IPS DF 6.9 (cell line): Measurements from ENCODE around the gene MAGEB5.
"Not testable (repeated sequence)": the region's sequence is repeated elsewhere in the genome, so short reads cannot be mapped to it uniquely, and the experiment has no call there.

ENCODE experiments used
- DNase-seq: peaks from one replicate; pipeline ENCODE4 v3.0.0-alpha.2; 2013; ENCODE audit warnings: low read depth, low spot score
- H3K27ac ChIP-seq: one replicate; pipeline ENCODE4 v1.5.1; 2013; ENCODE audit warnings: low read length, control low read depth
- H3K27me3 ChIP-seq: 2 replicates; pipeline ENCODE4 v1.6.1; 2013; ENCODE audit warnings: mild to moderate bottlenecking, low read length; ENCODE audit not compliant: control insufficient read depth, insufficient read depth
- H3K36me3 ChIP-seq: 2 replicates; pipeline ENCODE4 v1.6.1; 2013; ENCODE audit warnings: low read length; ENCODE audit not compliant: control insufficient read depth, insufficient read depth
- H3K4me1 ChIP-seq: 2 replicates; pipeline ENCODE4 v1.6.1; 2013; ENCODE audit warnings: low read length; ENCODE audit not compliant: control insufficient read depth, insufficient read depth
- H3K4me3 ChIP-seq: 2 replicates; pipeline ENCODE4 v1.5.1; 2013; ENCODE audit warnings: mild to moderate bottlenecking, low read length
- H3K9me3 ChIP-seq: 2 replicates; pipeline ENCODE4 v1.6.1; 2013; ENCODE audit warnings: low read length, inconsistent platforms; ENCODE audit not compliant: control insufficient read depth, insufficient read depth
- WGBS: extraction: QIAGEN DNeasy Blood & Tissue Kit; methylation state at CpG from one replicate; pipeline ENCODE4 v1.1.7; 2013; ENCODE audit warnings: mixed read lengths, missing lambda C conversion rate; ENCODE audit not compliant: insufficient read length, insufficient coverage; 5-methylcytosine and 5-hydroxymethylcytosine counted together

Gene MAGEB5

DNA sequence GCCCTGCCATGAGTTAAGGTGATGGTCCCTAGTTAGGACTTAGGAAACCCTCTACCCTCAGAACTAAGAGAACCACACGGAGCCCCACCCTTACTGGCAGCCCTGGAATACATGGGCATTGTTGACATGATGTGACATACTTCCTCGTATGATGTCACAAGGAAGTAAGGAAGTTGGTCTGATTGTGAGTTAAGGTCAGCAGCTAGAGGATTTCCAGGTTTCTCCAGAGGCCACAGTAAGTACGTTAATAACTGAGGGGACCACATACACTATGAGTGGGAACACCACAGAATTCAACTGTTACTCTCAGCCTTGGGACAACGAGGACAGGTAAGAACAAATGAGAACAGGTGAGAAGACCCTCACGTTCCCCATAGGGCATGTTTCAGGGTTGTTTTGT lies at the start of gene MAGEB5:
Gene MAGEB5, plus strand, starts transcription at position 301 of the 400 bp plus-strand sequence. CDS start 1,133 bp downstream, outside the sequence.
- Histone ChIP-seq H3K4me1 (no peaks in the 10 kb centered on the region), H3K9me3 (no peaks in the 10 kb centered on the region), H3K27ac (no peak within 1 kb of the TSS), H3K27me3 (no peaks in the 10 kb centered on the region), H3K36me3 (no peaks in the 10 kb centered on the region), H3K4me3 (no peak within 1 kb of the TSS)
- WGBS: no CpG with 5 or more reads among the region's 5 CpGs
- DNase-seq: no peak

DNA sequence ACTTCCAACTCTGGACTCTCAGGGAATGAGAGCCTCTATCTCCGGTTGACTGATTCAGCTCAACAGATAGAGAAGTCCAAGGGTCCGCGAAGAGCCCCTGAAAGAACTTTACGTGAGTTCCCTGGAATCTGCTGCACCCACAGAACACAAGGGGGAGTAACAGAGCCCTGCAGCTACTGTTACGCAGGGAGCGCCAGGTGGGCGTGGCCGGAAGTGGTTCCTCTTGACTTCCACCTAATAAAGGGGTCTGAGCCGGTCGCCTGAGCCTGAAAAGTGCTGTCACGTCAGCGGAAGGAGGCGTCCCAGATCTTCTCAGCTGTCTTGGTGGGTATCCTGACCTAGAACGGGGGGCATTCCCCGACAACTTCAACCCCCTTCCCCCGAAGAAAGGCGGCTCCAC lies 23.8 kb upstream of the MAGEB5 start, which contains the start of gene MAGEB6:
Gene MAGEB6, plus strand, starts transcription at position 237 of the 400 bp plus-strand sequence. CDS start 1,407 bp downstream, outside the sequence.
- DNase-seq: no peak
- no CpG with 5 or more reads among the region's 17 CpGs for WGBS

GRCh38 chrX:26203561-26203960 lies 12.4 kb upstream of the MAGEB5 start:
- H3K27ac ChIP-seq: no peak overlapping the region
- DNase-seq: no peak

More for the DNA sequence above, 23.8 kb upstream of the MAGEB5 start, which contains the start of gene MAGEB6:
- no peaks in the 10 kb centered on the region for H3K4me1 ChIP-seq
- H3K9me3 ChIP-seq: no peaks in the 10 kb centered on the region
- H3K4me3 ChIP-seq: no peak within 1 kb of the TSS
- H3K27me3 ChIP-seq: no peaks in the 10 kb centered on the region
- no peaks in the 10 kb centered on the region for H3K36me3 ChIP-seq
- no peak within 1 kb of the TSS for H3K27ac ChIP-seq

DNA sequence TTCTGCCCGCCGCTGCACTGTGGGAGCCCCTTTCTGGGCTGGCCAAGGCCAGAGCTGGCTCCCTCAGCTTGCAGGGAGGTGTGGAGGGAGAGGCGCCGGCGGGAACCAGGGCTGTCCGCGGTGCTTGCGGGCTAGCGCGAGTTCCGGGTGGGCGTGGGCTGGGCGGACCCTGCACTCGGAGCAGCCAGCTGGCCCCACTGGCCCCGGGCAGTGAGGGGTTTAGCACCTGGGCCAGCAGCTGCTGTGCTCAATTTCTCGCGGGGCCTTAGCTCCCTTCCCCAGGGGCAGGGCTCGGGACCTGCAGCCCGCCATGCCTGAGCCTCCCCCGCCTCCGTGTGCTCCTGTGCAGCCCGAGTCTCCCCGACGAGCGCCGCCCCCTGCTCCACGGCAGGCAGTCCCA lies 11.3 kb upstream of the MAGEB5 start:
- not testable (repeated sequence) for H3K9me3 ChIP-seq, H3K4me1 ChIP-seq, H3K36me3 ChIP-seq, H3K27me3 ChIP-seq, H3K4me3 ChIP-seq, H3K27ac ChIP-seq, DNase-seq
- no CpG with 5 or more reads among the region's 27 CpGs for WGBS

More at GRCh38 chrX:26203561-26203960, 12.4 kb upstream of the MAGEB5 start:
- no peaks in the 10 kb centered on the region for H3K9me3 ChIP-seq
- H3K27me3 ChIP-seq: no peaks in the 10 kb centered on the region
- no peaks in the 10 kb centered on the region for H3K4me1 ChIP-seq
- no peak overlapping the region for H3K4me3 ChIP-seq
- H3K36me3 ChIP-seq: no peaks in the 10 kb centered on the region

GRCh38 chrX:26208012-26208411 lies 8.0 kb upstream of the MAGEB5 start:
- WGBS: no CpG with 5 or more reads among the region's 3 CpGs
- Histone ChIP-seq H3K27me3 (no peaks in the 10 kb centered on the region), H3K36me3 (no peaks in the 10 kb centered on the region), H3K27ac (no peak overlapping the region), H3K4me1 (no peaks in the 10 kb centered on the region), H3K4me3 (no peak overlapping the region), H3K9me3 (no peaks in the 10 kb centered on the region)
- DNase-seq: no peak

- WGBS: no CpG with 5 or more reads among the region's 7 CpGs
- no peaks in the 10 kb centered on the region for H3K36me3 ChIP-seq
- H3K27ac ChIP-seq: no peak overlapping the region
- no peak overlapping the region for H3K4me3 ChIP-seq
- no peaks in the 10 kb centered on the region for H3K27me3 ChIP-seq
- no peak for DNase-seq
- no peaks in the 10 kb centered on the region for H3K9me3 ChIP-seq
- no peaks in the 10 kb centered on the region for H3K4me1 ChIP-seq
These were observed 3.4 kb downstream of the MAGEB5 start for GRCh38 chrX:26219351-26219750.

GRCh38 chrX:26234177-26234576 lies 18.2 kb downstream of the MAGEB5 start:
- no peaks in the 10 kb centered on the region for H3K4me1 ChIP-seq

DNA sequence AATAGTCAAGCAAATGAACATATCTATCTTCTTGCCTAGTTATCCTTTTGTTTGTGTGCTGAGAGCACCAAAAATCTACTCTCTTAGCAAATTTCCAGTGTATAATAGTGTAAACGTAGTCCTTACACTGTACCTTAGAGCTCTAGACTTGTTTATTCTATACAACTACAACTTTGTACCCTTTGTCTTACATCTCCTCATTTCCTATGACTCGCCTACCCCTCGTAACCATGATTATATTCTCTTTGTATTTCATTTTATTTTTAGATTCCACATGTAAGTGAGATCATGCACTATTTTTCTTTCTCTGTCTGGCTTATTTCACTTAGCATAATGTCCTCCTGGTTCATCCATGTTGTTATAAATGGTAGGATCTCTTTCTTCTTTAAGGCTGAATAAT lies 37.6 kb downstream of the MAGEB5 start:
- H3K9me3 ChIP-seq: no peaks in the 10 kb centered on the region
- H3K36me3 ChIP-seq: no peaks in the 10 kb centered on the region
- WGBS: no CpG with 5 or more reads among the region's 3 CpGs
- H3K4me1 ChIP-seq: no peaks in the 10 kb centered on the region
- H3K4me3 ChIP-seq: no peak overlapping the region
- H3K27me3 ChIP-seq: no peaks in the 10 kb centered on the region
- H3K27ac ChIP-seq: no peak overlapping the region
- DNase-seq: no peak

More at GRCh38 chrX:26234177-26234576, 18.2 kb downstream of the MAGEB5 start:
- Histone ChIP-seq H3K36me3 (no peaks in the 10 kb centered on the region), H3K4me3 (no peak overlapping the region), H3K27me3 (no peaks in the 10 kb centered on the region), H3K9me3 (no peaks in the 10 kb centered on the region; the same call in 1 of the 2 replicates), H3K27ac (no peak overlapping the region)
- WGBS: no CpG with 5 or more reads among the region's 1 CpG
- no peak for DNase-seq

GRCh38 chrX:26254436-26254835 lies 38.5 kb downstream of the MAGEB5 start:
- H3K36me3 ChIP-seq: no peaks in the 10 kb centered on the region
- H3K27ac ChIP-seq: no peak overlapping the region
- no peaks in the 10 kb centered on the region for H3K9me3 ChIP-seq
- no peak overlapping the region for H3K4me3 ChIP-seq
- no CpG with 5 or more reads among the region's 9 CpGs for WGBS
- H3K27me3 ChIP-seq: no peaks in the 10 kb centered on the region
- no peaks in the 10 kb centered on the region for H3K4me1 ChIP-seq
- no peak for DNase-seq

DNA sequence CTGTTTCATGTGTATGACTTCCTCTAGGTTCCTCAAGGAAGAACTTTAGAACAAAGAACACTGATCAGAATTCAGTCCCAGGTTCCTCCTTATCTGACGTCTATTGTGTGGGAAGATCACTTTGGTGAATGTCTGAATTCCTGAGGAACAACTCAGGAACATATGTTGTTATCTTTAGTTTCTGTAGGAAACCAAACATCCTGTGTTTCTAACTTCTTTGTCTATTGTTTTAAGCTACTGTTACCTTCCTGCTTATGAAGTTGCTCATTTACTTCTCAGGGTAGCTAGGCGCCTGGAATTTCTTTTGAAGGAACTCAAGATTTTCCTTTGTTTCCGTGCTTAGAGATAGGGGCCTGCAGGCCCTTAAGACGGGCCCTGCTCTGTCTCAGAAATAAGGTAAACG lies 46.2 kb downstream of the MAGEB5 start:
- Histone ChIP-seq H3K4me1 (no peaks in the 10 kb centered on the region), H3K27me3 (no peaks in the 10 kb centered on the region), H3K27ac (no peak overlapping the region), H3K4me3 (no peak overlapping the region), H3K9me3 (no peaks in the 10 kb centered on the region), H3K36me3 (no peaks in the 10 kb centered on the region)
- WGBS: no CpG with 5 or more reads among the region's 5 CpGs
- no peak for DNase-seq
